Naive B cell (primary cell): ENCODE results near the gene FAAH2. TPM values are rescaled to one million over a fixed set of nuclear protein-coding genes. Genes with fewer than 3 reads are reported as not detected.
A peak's percentile ranks its signal among the peaks of the same experiment; 100 is the strongest.
"Not testable (repeated sequence)": the region's sequence is repeated elsewhere in the genome, so short reads cannot be mapped to it uniquely, and the experiment has no call there.

Experiments
- ATAC-seq, 2 donors: fragments of 150-1000 bp; cut with Tn5 transposase; 2 replicates each; pipeline ENCODE4 v1.10.0; 2021; ENCODE audit warnings: low read depth in 2 of 2, mild to moderate bottlenecking in 2 of 2, moderate library complexity in 2 of 2
- DNase-seq: peaks from one replicate; pipeline ENCODE4 v3.0.0; 2022
- H3K27ac Mint-ChIP-seq, 6 donors: one replicate each; pipeline ENCODE4 v1.8.0; 2020 to 2022; ENCODE audit warnings: mild to moderate bottlenecking in 6 of 6, mixed read lengths in 6 of 6, moderate library complexity in 5 of 6, inconsistent platforms in 2 of 6
- H3K27me3 Mint-ChIP-seq, 3 donors: one replicate each; pipeline ENCODE4 v1.8.0; 2021 to 2022; ENCODE audit warnings: mixed read lengths in 3 of 3, mild to moderate bottlenecking in 1 of 3
- H3K36me3 Mint-ChIP-seq, 2 donors: one replicate each; pipeline ENCODE4 v1.8.0; 2020 to 2022; ENCODE audit warnings: mixed read lengths in 2 of 2, inconsistent platforms in 1 of 2, mild to moderate bottlenecking in 1 of 2
- H3K4me1 Mint-ChIP-seq, 3 donors: one replicate each; pipeline ENCODE4 v1.8.0; 2020 to 2022; ENCODE audit warnings: mixed read lengths in 3 of 3, inconsistent platforms in 1 of 3, mild to moderate bottlenecking in 1 of 3, moderate library complexity in 1 of 3
- H3K4me3 Mint-ChIP-seq, 8 donors: one replicate each; pipeline ENCODE4 v1.8.0; 2020 to 2022; ENCODE audit warnings: mild to moderate bottlenecking in 8 of 8, mixed read lengths in 8 of 8, moderate library complexity in 8 of 8, inconsistent platforms in 2 of 8
- H3K9me3 Mint-ChIP-seq, 7 donors: one replicate each; pipeline ENCODE4 v1.8.0; 2020 to 2022; ENCODE audit warnings: mixed read lengths in 7 of 7, mild to moderate bottlenecking in 5 of 7, inconsistent platforms in 2 of 7, moderate library complexity in 1 of 7
- polyA plus RNA-seq, 6 donors: library from polyadenylated mRNA; unstranded; fragments of 300-500 nt; fragmentation: Illumina TruSeq; gene quantifications; one replicate each; pipeline ENCODE4 v1.2.3, GENCODE V29; 2021; ENCODE audit warnings: low read depth in 6 of 6

Gene FAAH2
- polyA plus RNA-seq, 6 donors from 2014 or later, result 0.63 to 1.5 (median 0.78) TPM; not detected in 3

- peaks cover 0 to 4% of the 10 kb centered on the region in 2 donors for H3K36me3 Mint-ChIP-seq
Observed at GRCh38 chrX:57313583-57314215, 27.2 kb downstream of the FAAH2 start.

GRCh38 chrX:57329008-57329407 is 42.5 kb downstream of the FAAH2 start:
- ATAC-seq (no peak), DNase-seq (no peak)
- Mint-ChIP-seq H3K36me3 (peaks cover 4 to 14% of the 10 kb centered on the region in 2 donors), H3K9me3 (peaks cover 0 to 16% (median 10%) of the 10 kb centered on the region in 7 donors), H3K4me3 (no peak overlapping the region), H3K27me3 (peaks cover 0 to 16% (median 0%) of the 10 kb centered on the region in 3 donors), H3K27ac (no peak overlapping the region), H3K4me1 (no peaks in the 10 kb centered on the region)

More at GRCh38 chrX:57313583-57314215, 27.2 kb downstream of the FAAH2 start:
- Mint-ChIP-seq H3K27me3 (no peaks in the 10 kb centered on the region), H3K4me1 (no peaks in the 10 kb centered on the region), H3K27ac (no peak overlapping the region), H3K4me3 (no peak overlapping the region), H3K9me3 (peaks cover 5 to 32% (median 14%) of the 10 kb centered on the region in 7 donors)
- DNase-seq (no peak), ATAC-seq (no peak)

DNA sequence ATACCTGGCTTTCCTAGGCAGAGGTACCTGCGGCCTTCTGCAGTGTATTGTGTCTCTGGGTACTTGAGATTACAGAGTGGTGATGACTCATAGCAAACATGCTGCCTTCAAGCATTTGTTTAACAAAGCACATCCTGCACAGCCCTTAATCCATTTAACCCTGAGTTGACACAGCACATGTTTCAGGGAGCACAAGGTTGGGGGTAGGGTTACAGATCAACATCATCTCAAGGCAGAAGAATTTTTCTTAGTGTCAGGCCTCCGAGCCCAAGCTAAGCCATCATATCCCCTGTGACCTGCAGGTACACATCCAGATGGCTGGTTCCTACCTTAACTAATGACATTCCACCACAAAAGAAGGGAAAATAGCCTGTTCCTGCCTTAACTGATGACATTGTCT is 49.3 kb downstream of the FAAH2 start:
- not testable (repeated sequence) for DNase-seq, ATAC-seq, H3K36me3 Mint-ChIP-seq, H3K4me3 Mint-ChIP-seq, H3K4me1 Mint-ChIP-seq, H3K27me3 Mint-ChIP-seq
- Mint-ChIP-seq H3K27ac (peak overlapping the region in 1 of 6 donors; percentile 16), H3K9me3 (peaks cover 0 to 11% (median 7%) of the 10 kb centered on the region in 7 donors)

- DNase-seq (no peak), ATAC-seq (no peak)
- Mint-ChIP-seq H3K4me1 (no peaks in the 10 kb centered on the region), H3K4me3 (no peak overlapping the region), H3K27ac (no peak overlapping the region), H3K9me3 (peaks cover 0 to 25% (median 8%) of the 10 kb centered on the region in 7 donors), H3K27me3 (no peaks in the 10 kb centered on the region), H3K36me3 (peaks cover 4 to 10% of the 10 kb centered on the region in 2 donors)
Observed at GRCh38 chrX:57353472-57354132, 67.1 kb downstream of the FAAH2 start.

DNA sequence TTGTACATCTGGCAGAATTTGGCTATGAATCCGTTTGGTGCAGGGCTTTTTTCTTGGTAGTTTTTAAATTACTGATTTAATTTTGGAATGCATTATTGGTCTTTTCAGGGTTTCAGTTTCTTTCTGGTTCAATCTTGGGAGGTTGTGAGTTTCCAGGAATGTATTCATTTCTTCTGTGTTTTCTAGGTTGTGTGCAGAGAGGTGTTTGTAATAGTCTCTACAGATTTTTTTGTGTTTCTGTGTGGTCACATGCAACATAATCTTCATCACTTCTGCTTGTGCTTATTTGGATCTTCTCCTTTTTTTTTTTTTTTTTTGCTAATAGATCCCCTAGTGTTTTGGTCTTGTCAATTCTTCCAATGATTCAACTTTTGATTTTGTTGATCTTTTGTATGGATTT is 77.6 kb downstream of the FAAH2 start:
- no peak for DNase-seq
- Mint-ChIP-seq H3K4me3 (no peak overlapping the region), H3K27me3 (no peaks in the 10 kb centered on the region), H3K9me3 (peaks cover 0 to 11% (median 3%) of the 10 kb centered on the region in 7 donors), H3K4me1 (no peaks in the 10 kb centered on the region), H3K36me3 (no peaks in the 10 kb centered on the region), H3K27ac (no peak overlapping the region)
- ATAC-seq, result no peak

DNA sequence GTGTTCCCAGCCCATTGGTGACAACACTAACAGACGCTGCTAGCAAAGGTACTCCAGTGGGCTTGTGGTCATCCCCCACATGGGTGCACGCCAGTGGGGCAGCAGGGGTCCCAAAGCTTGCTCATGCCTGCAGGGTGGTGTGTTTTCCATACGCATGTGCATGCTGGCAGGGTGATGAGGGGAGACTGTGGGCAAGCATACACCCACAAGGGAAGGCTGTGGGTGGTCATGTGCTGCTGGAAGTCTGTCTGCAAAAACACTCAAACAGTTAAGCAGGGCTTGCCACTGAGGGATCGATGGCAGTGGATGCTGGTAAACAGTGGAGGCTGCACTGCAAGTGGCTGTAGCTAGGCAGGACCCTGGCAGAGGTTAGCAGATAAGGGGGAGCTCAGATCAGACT is 79.9 kb downstream of the FAAH2 start:
- no peak for ATAC-seq
- peak overlapping the region in 1 of 6 donors; percentile 3 for H3K27ac Mint-ChIP-seq

DNA sequence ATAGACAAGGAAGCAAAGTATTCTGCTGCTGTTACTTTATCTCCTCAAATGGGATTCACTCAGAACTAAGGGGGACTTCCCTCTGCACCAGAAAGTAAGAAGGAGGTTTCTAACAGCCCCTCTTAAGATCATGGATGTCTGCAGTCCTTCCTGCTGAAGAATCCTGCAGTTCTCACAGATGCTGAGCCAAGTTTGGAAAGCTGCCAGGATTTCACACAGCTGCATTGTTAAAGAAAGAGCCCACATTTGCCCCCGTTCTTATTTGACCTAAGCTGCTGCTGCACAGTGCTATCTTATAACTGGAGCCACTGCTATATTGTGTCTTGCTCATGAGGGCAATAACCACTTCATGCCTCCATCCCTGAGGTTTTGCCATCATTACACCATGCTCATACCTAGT is 81.1 kb downstream of the FAAH2 start:
- DNase-seq, result no peak
- Mint-ChIP-seq H3K4me1 (no peaks in the 10 kb centered on the region), H3K27me3 (no peaks in the 10 kb centered on the region), H3K36me3 (no peaks in the 10 kb centered on the region), H3K27ac (no peak overlapping the region), H3K9me3 (peaks cover 0 to 11% (median 4%) of the 10 kb centered on the region in 7 donors), H3K4me3 (no peak overlapping the region)
- no peak for ATAC-seq

More for the DNA sequence above, 79.9 kb downstream of the FAAH2 start:
- no peaks in the 10 kb centered on the region for H3K36me3 Mint-ChIP-seq
- DNase-seq, result no peak
- H3K4me3 Mint-ChIP-seq, result no peak overlapping the region
- H3K9me3 Mint-ChIP-seq, result peaks cover 0 to 15% (median 4%) of the 10 kb centered on the region in 7 donors
- H3K27me3 Mint-ChIP-seq, result no peaks in the 10 kb centered on the region
- no peaks in the 10 kb centered on the region for H3K4me1 Mint-ChIP-seq

GRCh38 chrX:57368158-57368557 is 81.7 kb downstream of the FAAH2 start:
- H3K4me3 Mint-ChIP-seq, result no peak overlapping the region
- no peaks in the 10 kb centered on the region for H3K4me1 Mint-ChIP-seq
- DNase-seq (no peak), ATAC-seq (no peak)
- no peaks in the 10 kb centered on the region for H3K27me3 Mint-ChIP-seq
- no peak overlapping the region for H3K27ac Mint-ChIP-seq
- no peaks in the 10 kb centered on the region for H3K36me3 Mint-ChIP-seq
- peaks cover 0 to 11% (median 4%) of the 10 kb centered on the region in 7 donors for H3K9me3 Mint-ChIP-seq

- no peak for DNase-seq
- Mint-ChIP-seq H3K27me3 (no peaks in the 10 kb centered on the region), H3K9me3 (peaks cover 0 to 7% (median 0%) of the 10 kb centered on the region in 7 donors), H3K36me3 (no peaks in the 10 kb centered on the region), H3K4me1 (no peaks in the 10 kb centered on the region), H3K4me3 (no peak overlapping the region), H3K27ac (no peak overlapping the region)
- ATAC-seq, result no peak
Observed at GRCh38 chrX:57379296-57379695, 92.8 kb downstream of the FAAH2 start.

GRCh38 chrX:57380026-57380796 is 93.7 kb downstream of the FAAH2 start:
- Mint-ChIP-seq H3K36me3 (no peaks in the 10 kb centered on the region), H3K27me3 (no peaks in the 10 kb centered on the region), H3K4me1 (no peaks in the 10 kb centered on the region), H3K9me3 (peaks cover 0 to 7% (median 0%) of the 10 kb centered on the region in 7 donors), H3K4me3 (no peak overlapping the region), H3K27ac (no peak overlapping the region)
- DNase-seq (no peak), ATAC-seq (no peak)

DNA sequence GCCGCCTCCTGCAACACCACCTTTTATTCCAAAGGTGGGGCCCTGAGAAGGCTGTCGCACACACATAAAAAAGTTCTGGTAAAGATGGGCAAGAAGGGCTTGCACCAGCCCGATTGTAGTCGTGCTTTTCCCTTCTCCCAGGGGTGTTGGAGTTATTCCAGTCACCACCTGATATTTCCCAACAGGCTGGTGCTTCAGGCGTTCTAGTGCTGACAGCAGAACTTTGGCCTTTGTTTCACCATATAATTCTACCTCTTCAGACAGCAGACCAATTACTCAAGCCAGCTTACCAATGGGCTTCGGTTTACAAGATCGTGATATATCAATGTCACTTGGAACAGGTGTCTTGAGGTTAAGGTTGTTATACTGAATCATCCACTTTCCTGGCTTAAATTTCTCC is 107.7 kb downstream of the FAAH2 start:
- not testable (repeated sequence) for H3K36me3 Mint-ChIP-seq, ATAC-seq, H3K27ac Mint-ChIP-seq, DNase-seq, H3K27me3 Mint-ChIP-seq, H3K4me1 Mint-ChIP-seq, H3K4me3 Mint-ChIP-seq
- H3K9me3 Mint-ChIP-seq, result peaks cover 0 to 12% (median 5%) of the 10 kb centered on the region in 7 donors

DNA sequence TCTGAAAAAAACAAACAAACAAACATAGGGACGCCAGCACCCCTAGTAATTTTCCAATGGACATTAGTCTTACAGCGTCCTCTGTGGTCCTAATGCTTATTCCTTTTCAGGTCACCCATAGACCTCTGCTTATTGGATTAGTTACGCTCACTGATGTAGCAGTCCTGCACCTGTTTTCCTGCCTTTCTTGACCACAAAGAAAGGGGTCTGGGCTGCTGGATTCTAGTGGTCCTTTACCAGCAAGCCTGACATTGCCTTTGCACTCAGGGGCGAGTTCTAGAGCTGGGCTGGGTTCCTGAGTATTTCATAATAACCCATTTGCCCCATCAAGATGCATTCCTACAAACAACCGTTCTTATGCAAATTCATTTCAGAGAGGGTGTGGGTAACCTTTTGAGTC is 116.7 kb downstream of the FAAH2 start:
- H3K4me1 Mint-ChIP-seq, H3K4me3 Mint-ChIP-seq, ATAC-seq, DNase-seq, H3K27me3 Mint-ChIP-seq, H3K27ac Mint-ChIP-seq: not testable (repeated sequence)
- Mint-ChIP-seq H3K36me3 (peaks cover 5 to 14% of the 10 kb centered on the region in 2 donors), H3K9me3 (peaks cover 3 to 28% (median 18%) of the 10 kb centered on the region in 7 donors)

GRCh38 chrX:57406149-57406548 is 119.6 kb downstream of the FAAH2 start:
- H3K4me3 Mint-ChIP-seq, result peak overlapping the region in 1 of 8 donors; percentile 41
- no peaks in the 10 kb centered on the region for H3K4me1 Mint-ChIP-seq
- H3K27me3 Mint-ChIP-seq, result no peaks in the 10 kb centered on the region
- no peak overlapping the region for H3K27ac Mint-ChIP-seq
- DNase-seq, result no peak
- ATAC-seq, result no peak
- peaks cover 3 to 28% (median 20%) of the 10 kb centered on the region in 7 donors for H3K9me3 Mint-ChIP-seq
- peaks cover 5 to 14% of the 10 kb centered on the region in 2 donors for H3K36me3 Mint-ChIP-seq
